ENCODE results near the gene MAST1.

GRCh38 chr19:12792051-12792852, 46.1 kb upstream of the MAST1 start:
- no peak for TF ChIP-seq CTCF (conservative IDR thresholded peaks at IDR 0.05; ENCODE audit: low read length)
- TF ChIP-seq EZH2phosphoT487 (IDR thresholded peaks at IDR 0.05; ENCODE audit: borderline replicate concordance) = no peak
